Transverse colon (tissue), 4 donors: ENCODE results near the gene MADD.

ENCODE experiments used
- CTCF ChIP-seq, 5 experiments: fragments of 200-600 bp in 3 of 5; fragments of 450-650 bp in 2 of 5; sonication (generic) in 3 of 5; IDR thresholded peaks; 1 replicate in 2 of 5; 2 replicates in 3 of 5; pipeline ENCODE4 v1.5.1; 2016 to 2017; ENCODE audit warnings: antibody characterized with exemption in 5 of 5, inconsistent platforms in 3 of 5, mild to moderate bottlenecking in 2 of 5, moderate library complexity in 1 of 5
- POLR2A ChIP-seq: fragments of 450-650 bp; IDR thresholded peaks from one replicate; pipeline ENCODE4 v1.6.1; 2016; ENCODE audit warnings: antibody characterized with exemption, mild to moderate bottlenecking, moderate library complexity
- POLR2AphosphoS5 ChIP-seq, 3 donors: sonication (generic); formaldehyde crosslinking; IDR thresholded peaks; one replicate each; pipeline ENCODE4 v1.6.1; 2016; ENCODE audit warnings: antibody characterized with exemption in 3 of 3

GRCh38 chr11:47332791-47333525, 63.0 kb downstream of the MADD start:
- no peak for TF ChIP-seq CTCF (IDR thresholded peaks at IDR 0.05)
- no peak for TF ChIP-seq POLR2A
- TF ChIP-seq POLR2AphosphoS5 (IDR thresholded peaks at IDR 0.05), result no peak
